Measurements from ENCODE around the gene SPTSSA. TPM values are rescaled to one million over a fixed set of nuclear protein-coding genes. Genes with fewer than 3 reads are reported as not detected.

SPTSSA gene
- total and polyA plus RNA-seq, 2 donors (not counting 1 experiment from before 2014, with no cell fraction given), result 20.1 to 38.4 TPM

DNA sequence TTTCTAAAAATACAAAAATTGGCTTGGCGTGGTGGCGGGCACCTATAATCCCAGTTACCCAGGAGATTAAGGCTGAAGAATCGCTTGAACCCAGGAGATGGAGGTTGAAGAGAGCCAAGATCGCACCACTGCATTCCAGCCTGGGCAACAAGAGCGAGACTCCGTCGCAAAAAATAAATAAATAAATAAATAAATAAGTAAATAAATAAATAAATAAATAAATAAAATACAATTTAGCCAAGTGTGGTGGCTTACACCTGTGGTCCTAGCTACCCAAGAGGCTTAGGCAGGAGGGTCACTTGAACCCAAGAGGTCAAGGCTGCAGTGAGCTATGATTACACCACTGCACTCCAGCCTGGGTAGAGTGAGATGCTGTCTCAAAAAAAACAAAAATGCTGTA, 26.5 kb upstream of the SPTSSA start:
- no peak overlapping the region for H2AFZ ChIP-seq (ENCODE audit: low read length)
- H3K79me2 ChIP-seq (ENCODE audit: control insufficient read depth, insufficient read depth, low read length), result no peaks in the 10 kb centered on the region
- no peak overlapping the region for H3K4me3 ChIP-seq (replicated peaks in 1 of 4; ENCODE audit: control extremely low read depth in 1 of 4, insufficient read depth in 1 of 4, low read depth in 3 of 4, low read length in 4 of 4)
- no peaks in the 10 kb centered on the region for H3K4me1 ChIP-seq (ENCODE audit: control insufficient read depth, extremely low read depth, insufficient read depth, low read length)
- H3K27ac ChIP-seq (ENCODE audit: insufficient read depth, low read length), result no peak overlapping the region
- no peak for DNase-seq (ENCODE audit: low read depth in 2 of 2)
- H3K4me2 ChIP-seq (ENCODE audit: extremely low read depth, insufficient read depth, low read length), result no peak overlapping the region
- no peak overlapping the region for H3K9ac ChIP-seq (ENCODE audit: insufficient read depth, low read length)
- H3K27me3 ChIP-seq (ENCODE audit: control insufficient read depth, insufficient read depth, low read length), result no peaks in the 10 kb centered on the region
- TF ChIP-seq CTCF (conservative IDR thresholded peaks at IDR 0.05 in 1 of 2, IDR thresholded peaks at IDR 0.05 in 1 of 2; ENCODE audit: low read depth in 1 of 2, low read length in 2 of 2) (no peak), EZH2 (IDR thresholded peaks at IDR 0.05; ENCODE audit: low read length, missing control alignments) (no peak)
- H3K36me3 ChIP-seq (ENCODE audit: control insufficient read depth, insufficient read depth, low read length), result no peaks in the 10 kb centered on the region
- H3K9me3 ChIP-seq (ENCODE audit: control insufficient read depth, insufficient read depth, low read depth, low read length), result no peaks in the 10 kb centered on the region
- H4K20me1 ChIP-seq (ENCODE audit: control insufficient read depth, extremely low read depth, insufficient read depth, low read length), result no peaks in the 10 kb centered on the region

GRCh38 chr14:34484726-34485125, 22.7 kb upstream of the SPTSSA start:
- Histone ChIP-seq H3K36me3 (ENCODE audit: control insufficient read depth, insufficient read depth, low read length) (no peaks in the 10 kb centered on the region), H3K4me3 (replicated peaks in 1 of 4; ENCODE audit: control extremely low read depth in 1 of 4, insufficient read depth in 1 of 4, low read depth in 3 of 4, low read length in 4 of 4) (no peak overlapping the region), H3K79me2 (ENCODE audit: control insufficient read depth, insufficient read depth, low read length) (no peaks in the 10 kb centered on the region), H3K9me3 (ENCODE audit: control insufficient read depth, insufficient read depth, low read depth, low read length) (no peaks in the 10 kb centered on the region), H3K4me2 (ENCODE audit: extremely low read depth, insufficient read depth, low read length) (no peak overlapping the region), H3K4me1 (ENCODE audit: control insufficient read depth, extremely low read depth, insufficient read depth, low read length) (no peaks in the 10 kb centered on the region), H3K27me3 (ENCODE audit: control insufficient read depth, insufficient read depth, low read length) (no peaks in the 10 kb centered on the region), H3K27ac (ENCODE audit: insufficient read depth, low read length) (no peak overlapping the region), H4K20me1 (ENCODE audit: control insufficient read depth, extremely low read depth, insufficient read depth, low read length) (no peaks in the 10 kb centered on the region), H2AFZ (ENCODE audit: low read length) (no peak overlapping the region), H3K9ac (ENCODE audit: insufficient read depth, low read length) (no peak overlapping the region)
- TF ChIP-seq CTCF (conservative IDR thresholded peaks at IDR 0.05 in 1 of 2, IDR thresholded peaks at IDR 0.05 in 1 of 2; ENCODE audit: low read depth in 1 of 2, low read length in 2 of 2) (no peak), EZH2 (IDR thresholded peaks at IDR 0.05; ENCODE audit: low read length, missing control alignments) (no peak)
- DNase-seq (ENCODE audit: low read depth in 2 of 2), result no peak

DNA sequence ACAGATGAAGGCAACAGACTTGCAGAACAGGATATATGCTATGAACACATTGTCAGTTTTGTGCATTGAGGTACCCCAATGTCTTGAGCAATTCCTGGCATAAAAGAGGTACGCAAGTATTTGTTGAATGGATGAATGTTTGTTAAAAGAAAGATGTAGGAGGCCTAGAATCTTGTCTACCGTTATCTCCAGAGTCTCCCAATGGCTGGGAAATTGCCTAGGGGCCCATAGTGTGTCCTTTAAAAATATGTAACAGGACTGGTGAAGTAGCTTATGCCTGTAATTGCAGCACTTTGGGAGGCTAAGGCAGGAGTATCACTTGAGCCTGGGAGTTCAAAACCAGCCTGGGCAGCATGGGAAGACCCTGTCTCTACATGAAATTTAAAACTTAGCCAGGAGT, 20.4 kb upstream of the SPTSSA start:
- Histone ChIP-seq H3K9me3 (ENCODE audit: control insufficient read depth, insufficient read depth, low read depth, low read length) (no peaks in the 10 kb centered on the region), H3K4me3 (replicated peaks in 1 of 4; ENCODE audit: control extremely low read depth in 1 of 4, insufficient read depth in 1 of 4, low read depth in 3 of 4, low read length in 4 of 4) (no peak overlapping the region), H3K27me3 (ENCODE audit: control insufficient read depth, insufficient read depth, low read length) (no peaks in the 10 kb centered on the region), H3K27ac (ENCODE audit: insufficient read depth, low read length) (no peak overlapping the region), H3K9ac (ENCODE audit: insufficient read depth, low read length) (no peak overlapping the region), H3K79me2 (ENCODE audit: control insufficient read depth, insufficient read depth, low read length) (no peaks in the 10 kb centered on the region), H3K4me1 (ENCODE audit: control insufficient read depth, extremely low read depth, insufficient read depth, low read length) (no peaks in the 10 kb centered on the region), H2AFZ (ENCODE audit: low read length) (no peak overlapping the region), H4K20me1 (ENCODE audit: control insufficient read depth, extremely low read depth, insufficient read depth, low read length) (no peaks in the 10 kb centered on the region), H3K4me2 (ENCODE audit: extremely low read depth, insufficient read depth, low read length) (no peak overlapping the region), H3K36me3 (ENCODE audit: control insufficient read depth, insufficient read depth, low read length) (no peaks in the 10 kb centered on the region)
- TF ChIP-seq EZH2 (IDR thresholded peaks at IDR 0.05; ENCODE audit: low read length, missing control alignments), result no peak
- TF ChIP-seq CTCF (conservative IDR thresholded peaks at IDR 0.05 in 1 of 2, IDR thresholded peaks at IDR 0.05 in 1 of 2; ENCODE audit: low read depth in 1 of 2, low read length in 2 of 2), result no peak
- no peak for DNase-seq (ENCODE audit: low read depth in 2 of 2)
